GM21526 (cell line): ENCODE data around the gene FLNC.

Source experiments
- ATAC-seq: cut with Tn5 transposase; IDR thresholded peaks from one replicate; pipeline ENCODE4 v1.9.1; 2021; ENCODE audit warnings: moderate library complexity; ENCODE audit not compliant: unreplicated experiment, low FRiP score

FLNC gene

GRCh38 chr7:128801667-128802418 is 28.4 kb upstream of the FLNC start:
- no peak for ATAC-seq

- no peak for ATAC-seq
Observed at GRCh38 chr7:128804484-128804883, 25.7 kb upstream of the FLNC start.

GRCh38 chr7:128805225-128805624 is 25.0 kb upstream of the FLNC start:
- no peak for ATAC-seq

- no peak for ATAC-seq
Observed at GRCh38 chr7:128807191-128807590, 23.0 kb upstream of the FLNC start.

GRCh38 chr7:128809363-128809762 is 20.8 kb upstream of the FLNC start:
- no peak for ATAC-seq

- no peak for ATAC-seq
Observed at GRCh38 chr7:128810473-128810872, 19.7 kb upstream of the FLNC start.

DNA sequence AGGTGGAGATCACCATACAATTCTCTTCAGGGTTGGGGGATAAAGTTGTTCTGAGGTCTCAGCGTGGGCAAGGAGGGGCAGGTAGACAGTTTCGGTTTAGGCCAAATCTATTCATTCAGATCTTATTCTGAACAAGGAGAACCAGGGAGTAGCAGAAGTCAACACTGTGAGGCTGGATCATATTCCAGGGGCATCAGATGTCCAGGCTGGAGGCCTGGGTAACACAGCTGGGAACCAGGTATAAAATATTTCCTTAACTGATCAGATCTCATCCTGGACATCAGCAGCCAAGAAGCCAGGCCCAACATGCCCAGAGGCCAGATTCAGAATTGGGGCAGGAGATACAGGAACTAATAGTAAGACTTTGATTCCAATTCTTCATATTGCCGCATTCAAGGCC is 19.2 kb upstream of the FLNC start:
- no peak for ATAC-seq

DNA sequence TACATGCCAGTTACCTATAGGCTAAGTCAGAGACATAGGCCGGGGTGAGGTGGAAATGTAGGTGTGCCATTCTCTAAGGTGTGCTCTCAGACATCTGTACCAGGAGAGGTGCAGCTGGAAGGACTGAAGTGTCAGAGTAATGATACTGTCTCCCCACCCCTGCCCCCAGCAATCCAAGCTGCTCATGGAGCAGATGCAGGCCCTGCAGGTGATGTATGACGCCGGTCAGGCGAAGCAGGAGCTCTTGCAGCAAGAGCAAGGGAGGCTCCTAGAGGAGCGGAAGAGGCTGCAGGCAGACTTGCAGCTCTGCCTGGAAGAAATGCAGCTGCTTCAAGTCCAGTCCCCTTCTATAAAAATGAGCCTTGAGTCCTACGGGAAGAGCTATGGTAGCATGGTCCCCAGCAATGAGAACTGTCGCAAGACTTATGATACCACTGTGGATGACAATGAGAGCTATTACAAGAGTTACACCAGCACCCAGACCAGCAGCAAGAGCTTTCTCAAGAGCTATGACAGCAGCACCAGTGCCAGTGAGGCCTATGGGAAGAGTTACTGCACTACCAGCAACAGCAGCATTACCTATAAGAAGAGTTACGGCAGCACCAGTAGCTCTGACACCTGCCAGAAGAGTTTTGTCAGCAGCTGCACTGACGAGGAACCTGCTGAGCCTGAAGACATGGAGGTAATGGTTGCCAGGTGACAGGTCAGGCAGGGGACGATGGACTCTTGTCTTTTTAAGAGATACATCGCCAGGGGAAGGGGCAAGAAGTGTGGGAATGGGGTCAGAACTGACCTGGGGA is 18.4 kb upstream of the FLNC start:
- no peak for ATAC-seq

- ATAC-seq = no peak
Observed at GRCh38 chr7:128812514-128813168, 17.6 kb upstream of the FLNC start.

GRCh38 chr7:128814499-128814898 is 15.7 kb upstream of the FLNC start:
- no peak for ATAC-seq

- ATAC-seq = no peak
Observed at GRCh38 chr7:128815289-128815942, 14.8 kb upstream of the FLNC start.

DNA sequence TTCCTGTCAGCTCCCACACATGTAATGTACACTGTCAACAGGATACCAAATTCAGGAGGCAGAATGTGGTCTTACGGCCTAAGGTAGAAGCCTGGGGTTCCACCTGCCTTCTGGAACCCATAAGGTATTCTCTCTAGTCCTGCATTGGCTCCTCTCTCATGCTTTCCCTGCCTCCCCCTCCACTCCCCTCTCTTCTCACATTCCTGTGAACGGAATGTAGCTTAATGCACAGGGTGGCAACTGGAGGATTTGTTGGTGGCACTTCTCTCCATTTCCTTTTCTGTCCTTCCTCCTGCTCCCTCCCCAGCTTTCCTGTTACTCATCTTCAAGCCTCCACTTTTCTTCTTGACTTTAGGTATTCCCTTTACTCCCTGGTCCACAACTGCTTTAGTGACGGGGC is 11.5 kb upstream of the FLNC start:
- no peak for ATAC-seq

DNA sequence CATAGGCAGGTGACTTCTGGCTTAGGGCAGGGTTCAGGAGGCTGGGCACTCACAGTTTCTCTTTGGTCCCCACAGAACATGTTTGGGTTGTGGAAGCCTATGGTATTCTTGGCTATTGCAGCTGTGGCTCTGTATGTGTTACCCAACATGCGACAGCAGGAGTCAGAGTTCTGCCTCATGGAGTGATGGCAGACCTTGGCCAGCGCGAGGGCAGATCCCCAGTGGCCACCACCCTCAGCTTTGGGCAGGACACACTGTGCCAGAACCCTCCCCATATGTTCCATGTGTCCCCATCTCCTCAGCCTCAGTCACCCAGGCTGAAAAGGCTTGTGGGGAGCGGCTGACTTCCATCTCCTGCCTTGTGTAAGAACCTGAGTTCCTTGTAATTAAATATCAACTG is 8.5 kb upstream of the FLNC start:
- ATAC-seq = no peak

DNA sequence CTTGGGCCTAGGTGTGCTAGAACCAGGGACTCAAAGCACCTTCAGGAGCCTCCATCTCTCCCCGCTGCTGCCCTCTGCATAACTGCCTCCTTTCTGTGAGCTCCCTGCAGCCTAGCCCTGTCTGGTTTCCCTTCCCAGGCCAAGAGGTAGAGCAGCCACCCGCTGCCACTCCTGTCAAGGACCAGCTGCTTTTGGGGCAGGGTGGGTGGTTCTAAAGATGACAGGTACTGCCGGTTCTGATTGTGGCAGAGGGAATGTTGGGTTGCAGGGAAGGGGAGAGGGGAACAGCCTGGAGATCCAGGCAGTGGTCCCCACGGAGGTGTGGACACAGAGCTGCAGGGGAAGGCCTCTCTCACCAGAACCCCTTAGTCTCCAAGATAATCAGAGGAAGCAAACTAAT is 3.7 kb upstream of the FLNC start:
- no peak for ATAC-seq

DNA sequence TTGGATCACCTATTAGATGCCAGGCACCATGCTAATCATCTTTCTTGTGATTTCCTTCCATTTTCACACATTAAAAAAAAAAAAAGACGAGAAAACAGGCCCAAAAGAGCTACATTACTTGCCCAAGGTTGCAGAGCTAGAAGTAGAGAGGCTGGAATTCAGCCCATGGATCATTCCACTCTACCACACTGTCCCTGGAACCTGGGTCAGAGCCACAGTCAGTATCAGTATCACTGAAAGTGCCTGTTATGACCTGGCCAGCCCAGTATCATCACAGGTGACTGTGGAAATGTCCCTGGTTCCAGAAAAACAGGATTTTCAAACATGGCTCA is 3.3 kb upstream of the FLNC start:
- ATAC-seq = no peak

DNA sequence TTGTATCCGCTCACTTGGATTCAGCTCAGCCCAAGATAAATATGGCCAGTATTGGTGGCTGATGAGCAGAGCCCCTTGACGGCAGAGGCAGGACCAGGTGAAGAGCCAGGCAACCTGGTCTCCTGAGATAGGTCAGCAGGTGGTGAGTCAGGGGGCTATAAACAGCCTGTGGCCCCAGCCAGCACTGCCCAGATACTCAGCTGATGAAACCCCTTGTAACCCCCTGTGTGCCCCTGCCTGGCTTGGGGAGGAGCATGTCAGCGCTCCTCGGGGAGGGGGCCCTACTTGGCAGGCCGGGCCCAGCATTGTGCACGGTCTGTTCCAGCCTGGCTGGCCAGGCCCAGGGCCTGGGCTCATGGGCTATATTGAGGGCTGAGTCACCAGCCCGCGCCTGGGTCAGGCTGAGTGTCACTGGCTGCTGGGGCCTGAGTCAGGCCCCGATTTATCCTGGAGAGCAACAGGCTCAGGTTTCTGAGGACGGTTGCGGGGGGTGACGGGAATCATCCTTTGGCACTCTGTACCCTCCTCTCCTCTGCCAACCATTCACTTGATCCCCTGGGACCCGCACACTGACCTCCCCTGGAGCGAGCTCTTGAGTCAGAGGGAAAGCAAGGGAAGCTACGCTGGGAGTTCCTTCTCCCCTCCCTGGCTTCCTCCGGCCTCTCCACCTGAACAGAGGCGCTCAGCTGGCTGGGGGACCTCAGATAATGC is 2.8 kb upstream of the FLNC start:
- no peak for ATAC-seq

DNA sequence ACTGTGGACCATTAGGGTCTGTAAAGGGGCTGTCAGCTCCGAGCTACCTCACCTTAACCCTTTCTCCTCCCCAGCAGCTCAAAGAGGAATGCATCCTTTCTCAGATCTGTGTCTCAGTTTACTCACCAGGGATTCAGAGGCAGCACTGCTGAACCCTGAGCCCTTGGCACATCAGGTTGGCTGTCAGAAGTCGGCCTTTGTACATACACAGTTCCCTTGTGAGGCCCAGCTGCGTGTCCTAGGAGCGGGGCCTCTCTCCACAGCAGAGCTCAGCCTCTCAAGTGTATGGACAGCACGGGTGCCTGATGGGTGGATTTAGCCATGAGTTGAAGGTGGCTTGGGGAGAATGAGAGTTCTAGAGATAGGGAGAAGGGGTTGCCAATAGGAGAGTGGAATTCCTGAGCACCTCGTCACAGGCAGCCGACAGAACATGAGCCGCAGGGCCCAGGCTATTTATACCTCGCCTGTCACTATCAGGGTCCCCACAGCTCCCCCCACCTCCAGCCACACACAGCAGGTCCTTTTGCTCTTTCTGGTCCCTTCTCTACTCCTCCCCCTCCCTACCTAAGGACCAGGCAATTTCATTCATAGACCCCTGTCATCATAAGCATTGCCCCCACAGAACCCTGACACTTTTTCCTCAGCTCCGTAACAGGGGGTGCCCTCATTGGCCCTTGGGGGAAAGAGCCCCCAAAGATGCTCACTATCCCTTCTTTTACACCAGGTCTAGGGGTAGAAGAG is 2.1 kb upstream of the FLNC start:
- ATAC-seq = no peak

- ATAC-seq = no peak
Observed at GRCh38 chr7:128829391-128830166, 627 bp upstream of the FLNC start.
